Fibroblast of skin of scalp (primary cell): ENCODE measurements around the gene SOCS2.
"Not testable (repeated sequence)": the region's sequence is repeated elsewhere in the genome, so short reads cannot be mapped to it uniquely, and the experiment has no call there.

ENCODE experiments used
- DNase-seq: peaks from one replicate; pipeline ENCODE4 v3.0.0-alpha.2; 2013

The SOCS2 gene

DNA sequence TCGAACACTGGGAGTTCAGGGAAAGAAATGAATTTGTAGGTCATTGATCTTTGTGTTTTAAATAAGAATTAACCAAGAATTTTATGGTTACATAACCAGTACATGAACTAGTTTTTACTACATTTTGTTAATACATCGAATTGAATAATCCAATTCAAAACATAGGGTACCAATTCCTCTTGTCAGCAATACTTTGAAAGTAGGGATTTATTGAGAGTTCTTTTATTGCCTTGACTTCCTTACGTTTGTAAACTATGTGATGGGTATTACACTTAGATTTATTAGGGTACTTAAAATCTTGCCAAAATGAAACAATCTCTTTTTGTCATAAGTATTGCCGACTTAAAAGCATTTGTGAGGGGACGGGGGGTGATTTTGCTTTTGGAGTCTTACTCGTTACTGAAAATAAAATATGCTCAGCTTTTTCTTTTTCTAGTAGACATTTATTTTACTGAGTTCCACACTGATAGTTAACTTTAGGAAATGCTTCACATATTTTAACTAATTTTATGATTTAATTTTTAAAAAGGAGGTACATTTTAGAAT is 22.4 kb downstream of the SOCS2 start:
- no peak for DNase-seq

GRCh38 chr12:93595351-93595750 is 22.9 kb downstream of the SOCS2 start:
- DNase-seq, result no peak

DNA sequence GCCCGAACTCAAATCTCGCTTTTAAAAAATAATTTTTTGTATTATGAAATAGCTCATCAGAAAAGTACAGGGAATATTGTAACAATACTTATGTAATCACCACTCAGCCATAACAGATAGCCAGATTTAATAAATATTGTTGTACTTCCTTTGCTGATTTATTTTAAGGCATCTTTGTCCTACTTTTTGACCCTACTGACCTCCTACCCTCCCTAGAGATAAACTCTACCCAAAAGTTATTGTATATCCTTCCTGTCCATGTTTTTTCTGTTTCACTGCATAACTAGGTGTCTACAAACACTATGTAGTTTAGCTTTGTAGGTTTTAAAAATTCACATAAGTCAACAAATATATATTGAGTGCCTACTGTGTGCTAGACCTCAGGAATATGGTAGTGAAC is 25.1 kb downstream of the SOCS2 start:
- DNase-seq, result no peak

DNA sequence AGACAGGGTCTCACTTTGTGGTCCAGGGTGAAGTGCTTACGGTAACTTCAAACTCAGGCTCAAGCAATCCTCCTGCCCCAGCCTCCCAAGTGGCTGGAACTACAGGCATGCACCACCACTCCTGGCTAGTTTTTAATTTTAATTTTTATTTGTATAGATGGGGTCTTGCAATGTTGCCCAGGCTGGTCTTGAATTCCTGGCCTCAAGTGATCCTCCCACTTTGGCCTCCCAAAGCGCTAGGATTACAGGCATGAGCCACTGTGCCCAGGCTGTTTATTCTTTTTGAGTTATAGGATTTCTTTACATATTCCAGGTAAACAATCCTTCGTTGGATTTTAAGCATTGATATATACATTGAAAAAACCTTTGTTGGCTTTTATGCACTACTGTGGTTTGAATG is 26.7 kb downstream of the SOCS2 start:
- no peak for DNase-seq

DNA sequence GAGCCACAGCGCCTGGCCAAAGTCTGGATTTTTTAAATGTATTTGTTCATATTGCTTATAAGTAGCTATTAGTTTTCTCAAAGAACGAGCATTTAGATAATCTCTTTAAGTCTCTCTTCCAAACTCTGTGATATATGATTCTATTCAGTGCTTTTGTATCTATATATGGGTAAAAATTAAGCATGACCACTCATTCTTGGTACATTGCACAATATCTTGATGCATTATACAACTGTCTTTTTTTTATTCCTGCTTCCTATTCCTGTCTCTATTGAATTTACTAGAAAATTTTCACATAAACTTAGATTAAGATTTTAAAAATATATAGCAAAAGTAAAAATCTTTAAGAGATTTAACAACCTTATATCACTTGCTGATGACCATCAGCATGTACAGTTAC is 29.1 kb downstream of the SOCS2 start:
- no peak for DNase-seq

DNA sequence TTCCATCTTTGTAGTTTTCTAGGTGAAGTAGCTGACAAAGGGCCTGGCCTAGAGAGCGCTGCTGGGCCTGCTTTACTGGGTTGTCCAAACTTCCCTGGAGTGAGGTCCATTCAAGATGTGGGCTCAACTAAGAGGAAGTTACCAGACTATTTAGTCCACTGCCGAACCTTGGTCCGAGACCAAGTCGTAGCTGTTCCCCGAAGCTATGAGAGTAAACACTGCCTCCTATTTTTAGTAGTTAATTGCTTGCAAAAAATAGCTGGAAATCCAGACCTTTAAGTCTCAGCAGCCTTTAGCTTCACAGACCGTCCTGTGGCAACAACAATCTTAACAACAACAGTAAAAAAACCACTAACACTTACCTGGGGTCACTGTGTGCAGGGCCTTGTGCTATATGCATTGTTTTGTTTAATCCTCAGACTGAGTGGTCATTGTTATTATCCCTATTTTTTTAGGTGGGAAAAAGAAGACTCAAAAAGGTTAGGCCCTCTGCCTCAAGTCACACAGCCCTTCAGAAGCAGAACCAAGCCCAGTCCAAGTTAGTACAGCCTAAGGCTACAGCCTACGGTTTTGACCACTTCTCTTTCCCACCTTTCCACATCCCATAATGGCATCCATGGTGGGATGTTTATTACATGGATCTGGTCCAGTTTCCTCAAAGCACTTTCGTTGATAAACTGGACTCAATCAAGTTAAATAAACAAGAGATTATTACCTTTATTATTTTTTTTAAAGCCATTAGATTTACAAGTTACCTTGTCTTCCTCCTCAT is 30.6 kb downstream of the SOCS2 start:
- no peak for DNase-seq

GRCh38 chr12:93603762-93604161 is 31.3 kb downstream of the SOCS2 start:
- no peak for DNase-seq

GRCh38 chr12:93608313-93608712 is 35.8 kb downstream of the SOCS2 start:
- DNase-seq, result no peak

- no peak for DNase-seq
Measured at GRCh38 chr12:93609281-93610192, 37.1 kb downstream of the SOCS2 start.

DNA sequence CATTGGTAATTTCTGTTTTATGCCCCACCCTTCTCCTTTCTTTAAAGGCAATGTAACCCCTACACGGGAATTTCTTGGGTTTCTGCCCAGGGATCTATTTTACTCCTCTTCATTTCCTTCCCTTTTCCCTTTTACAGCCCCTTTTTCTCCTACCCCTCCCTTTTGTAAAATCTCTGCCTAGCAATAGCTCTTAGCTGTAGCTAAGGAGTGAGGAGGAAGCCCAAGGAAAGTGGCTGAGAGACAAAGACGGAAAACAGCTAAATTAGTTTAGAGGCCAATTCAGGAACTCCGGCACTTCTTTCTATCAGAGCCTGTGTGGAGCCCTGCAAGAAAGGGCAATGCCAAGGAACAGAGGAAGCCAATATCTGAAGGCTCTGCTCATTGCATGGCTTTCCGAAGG is 40.3 kb downstream of the SOCS2 start:
- DNase-seq, result no peak

DNA sequence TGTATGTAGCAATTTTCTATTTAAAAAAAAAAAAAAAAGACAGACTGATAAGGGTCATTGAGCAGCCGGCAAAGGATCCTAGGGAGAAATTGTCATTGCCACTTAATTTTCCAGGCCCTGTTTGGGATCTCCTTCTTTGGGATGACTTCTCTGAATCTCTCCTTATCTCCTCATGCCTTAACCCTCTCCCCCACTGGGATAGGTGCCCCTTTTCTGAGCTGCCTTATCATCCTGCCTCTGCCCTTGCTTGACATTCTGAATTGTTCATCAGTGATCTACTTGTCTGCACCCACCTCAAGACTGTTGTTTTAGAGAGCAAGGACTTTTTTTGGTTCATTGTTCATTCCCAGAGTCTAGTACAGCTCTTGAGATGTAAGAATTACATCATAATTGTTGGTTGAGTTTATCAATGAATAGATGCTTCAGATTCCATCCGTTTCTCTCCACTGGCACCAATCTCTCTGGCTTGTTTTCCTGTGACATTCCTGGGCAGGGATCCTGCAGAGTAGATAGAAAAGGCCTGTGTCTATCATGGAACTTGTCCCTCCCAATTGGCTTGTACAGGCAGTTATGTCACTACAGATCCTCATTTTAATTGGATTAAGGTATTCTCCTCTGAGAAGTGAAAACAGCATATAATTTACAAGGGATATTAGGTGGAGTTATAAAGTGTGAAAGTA is 42.6 kb downstream of the SOCS2 start:
- DNase-seq, result peak; percentile 91

DNA sequence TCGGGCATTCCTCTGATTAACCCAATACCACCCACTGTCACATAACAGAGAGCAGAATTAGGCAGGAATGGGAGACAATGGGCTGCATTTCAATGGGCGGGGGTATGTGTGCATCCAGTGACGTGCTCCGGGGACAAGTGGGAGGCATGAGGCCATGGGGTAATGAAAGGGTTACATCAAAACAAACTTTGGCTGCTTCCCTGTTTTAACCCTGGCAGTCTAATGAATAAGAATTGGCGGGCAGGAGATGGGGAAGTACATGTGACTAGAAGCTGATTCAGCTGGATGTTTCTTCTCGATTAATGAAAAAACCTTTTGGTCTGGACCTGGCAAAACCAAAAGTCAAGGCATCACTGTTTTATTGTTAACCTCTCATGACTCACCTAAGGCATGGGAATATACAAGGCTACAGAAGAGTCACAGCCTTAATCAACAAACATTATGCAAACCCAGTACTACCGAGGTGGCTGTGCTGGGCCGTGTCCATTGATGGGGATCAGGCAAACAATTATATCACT is 44.2 kb downstream of the SOCS2 start:
- peak; percentile 63 for DNase-seq

DNA sequence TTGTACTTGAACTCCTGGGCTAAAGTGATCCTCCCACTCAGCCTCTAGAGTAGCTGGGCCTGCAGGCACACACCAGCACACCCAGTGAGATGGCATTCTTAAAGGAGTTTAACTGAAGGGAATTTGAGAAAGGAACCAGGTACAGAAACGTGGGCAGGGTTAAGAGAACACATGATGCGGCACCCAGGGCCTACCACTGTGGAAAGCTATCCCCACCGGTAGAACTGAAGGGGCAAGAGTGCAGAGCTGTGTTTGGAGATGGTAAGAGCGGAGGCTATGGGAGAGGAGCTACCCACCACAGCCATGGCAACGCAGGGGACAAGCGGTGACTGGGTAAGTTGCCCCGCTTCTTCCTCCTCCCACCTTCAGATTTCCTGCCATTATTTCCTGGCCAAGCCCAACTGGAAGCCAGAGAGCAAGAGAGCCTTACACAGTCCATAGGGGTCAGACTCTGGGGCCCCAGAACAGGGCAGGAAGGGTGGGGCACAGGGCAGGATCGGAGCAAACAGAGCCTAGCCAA is 46.5 kb downstream of the SOCS2 start:
- no peak for DNase-seq

DNA sequence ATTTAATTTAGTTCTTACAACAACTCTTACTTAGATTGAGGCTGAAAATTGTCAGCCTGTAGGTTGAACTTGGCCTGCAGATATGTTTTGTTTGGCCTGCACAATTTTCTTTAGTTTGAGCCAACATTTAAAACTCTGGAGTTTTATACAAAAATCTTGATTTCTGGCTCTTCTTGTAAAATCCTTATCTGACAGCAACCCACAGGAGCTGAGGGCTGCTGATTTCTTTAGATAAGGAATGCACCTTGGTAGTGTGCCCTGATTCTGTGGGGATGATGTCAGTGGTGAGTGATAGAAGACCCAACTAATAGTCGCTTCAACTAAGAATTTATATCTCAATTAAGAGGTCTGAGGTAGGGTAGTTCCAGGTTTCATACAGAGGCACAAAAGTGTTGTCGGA is 49.5 kb downstream of the SOCS2 start:
- DNase-seq, result peak; percentile 67

DNA sequence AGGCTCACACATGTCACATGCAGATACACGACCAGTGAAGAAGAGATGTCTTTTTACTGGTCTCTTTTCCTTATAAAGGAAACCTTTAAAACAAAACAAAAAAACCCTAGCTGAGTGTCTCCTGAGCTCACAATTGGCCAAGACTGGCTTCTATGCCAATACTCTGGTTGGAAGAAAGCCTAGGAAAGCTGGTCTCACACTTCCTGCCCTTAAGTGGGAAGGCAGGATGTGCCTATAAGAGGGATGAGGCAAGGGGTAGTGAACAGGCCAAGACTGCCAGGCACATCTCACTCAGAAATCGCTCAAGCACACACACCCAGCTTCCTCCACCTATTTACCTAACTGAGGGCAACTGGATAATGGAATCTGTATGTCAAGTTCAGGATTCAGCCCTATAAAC is 50.0 kb downstream of the SOCS2 start:
- peak; percentile 74 for DNase-seq

DNA sequence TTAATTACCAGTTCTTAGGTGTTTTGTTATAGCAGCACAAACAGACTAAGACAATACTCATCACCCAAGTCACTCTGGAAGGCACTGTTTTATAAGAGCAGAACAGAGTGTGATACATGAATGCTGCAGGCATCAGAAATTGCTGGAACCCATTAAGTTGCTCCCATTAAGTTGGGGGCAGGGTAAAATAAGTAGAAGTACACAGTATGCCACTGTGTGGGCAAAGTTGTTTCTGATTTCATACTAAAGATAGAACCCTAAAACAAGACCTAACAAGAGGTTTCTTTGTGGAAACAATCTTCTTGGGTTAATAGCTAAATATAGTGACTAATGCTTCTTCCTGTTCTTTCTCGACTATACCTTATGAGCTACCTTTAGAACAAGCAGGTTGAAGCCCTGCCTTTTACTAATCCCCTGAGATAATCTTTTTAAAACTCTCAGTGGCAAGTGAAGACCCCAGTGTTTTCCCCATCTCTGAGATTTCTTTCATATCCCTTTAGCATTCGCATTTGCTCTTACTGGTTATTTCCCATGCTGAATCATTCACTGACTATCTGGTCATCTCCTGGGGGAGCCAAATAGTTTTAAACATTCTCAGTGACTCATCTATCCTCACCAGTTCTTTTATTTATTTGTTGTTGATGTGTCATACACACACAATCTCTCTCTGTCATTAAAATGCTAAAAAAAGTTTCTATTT is 52.3 kb downstream of the SOCS2 start:
- peak; percentile 97 for DNase-seq

GRCh38 chr12:93625295-93625645 is 52.8 kb downstream of the SOCS2 start:
- DNase-seq, result not testable (repeated sequence)

- DNase-seq, result no peak
Measured at GRCh38 chr12:93626160-93626559, 53.7 kb downstream of the SOCS2 start.
